ENCODE results near the gene ISL1.

The ISL1 gene

GRCh38 chr5:51386916-51387883 lies 4.0 kb downstream of the ISL1 start:
- no peak for DNase-seq (ENCODE audit: low spot score)

GRCh38 chr5:51387884-51388275 lies 4.6 kb downstream of the ISL1 start:
- no peak for DNase-seq (ENCODE audit: low spot score)

- DNase-seq (ENCODE audit: low spot score), result no peak
Measured at GRCh38 chr5:51388488-51389287, 5.4 kb downstream of the ISL1 start.

- no peak for DNase-seq (ENCODE audit: low spot score)
Measured at GRCh38 chr5:51389288-51389576, 6.0 kb downstream of the ISL1 start.

GRCh38 chr5:51389577-51390463 lies 6.6 kb downstream of the ISL1 start:
- DNase-seq (ENCODE audit: low spot score), result no peak

GRCh38 chr5:51391175-51391574 lies 7.9 kb downstream of the ISL1 start:
- no peak for DNase-seq (ENCODE audit: low spot score)

- DNase-seq (ENCODE audit: low spot score), result no peak
Measured at GRCh38 chr5:51392689-51393199, 9.5 kb downstream of the ISL1 start.

GRCh38 chr5:51394609-51395008 lies 11.4 kb downstream of the ISL1 start:
- no peak for DNase-seq (ENCODE audit: low spot score)

GRCh38 chr5:51395245-51395644 lies 12.0 kb downstream of the ISL1 start:
- no peak for DNase-seq (ENCODE audit: low spot score)

GRCh38 chr5:51395666-51396356 lies 12.6 kb downstream of the ISL1 start:
- no peak for DNase-seq (ENCODE audit: low spot score)

GRCh38 chr5:51396797-51397196 lies 13.5 kb downstream of the ISL1 start:
- DNase-seq (ENCODE audit: low spot score), result no peak

GRCh38 chr5:51397996-51398395 lies 14.7 kb downstream of the ISL1 start:
- no peak for DNase-seq (ENCODE audit: low spot score)

GRCh38 chr5:51398875-51399642 lies 15.8 kb downstream of the ISL1 start:
- DNase-seq (ENCODE audit: low spot score), result peak; percentile 10

GRCh38 chr5:51399643-51400006 lies 16.4 kb downstream of the ISL1 start:
- DNase-seq (ENCODE audit: low spot score), result no peak

- no peak for DNase-seq (ENCODE audit: low spot score)
Measured at GRCh38 chr5:51404255-51404654, 21.0 kb downstream of the ISL1 start.

- DNase-seq (ENCODE audit: low spot score), result no peak
Measured at GRCh38 chr5:51411921-51412325, 28.7 kb downstream of the ISL1 start.

- no peak for DNase-seq (ENCODE audit: low spot score)
Measured at GRCh38 chr5:51414516-51414915, 31.3 kb downstream of the ISL1 start.

- DNase-seq (ENCODE audit: low spot score), result no peak
Measured at GRCh38 chr5:51416149-51416548, 32.9 kb downstream of the ISL1 start.

- no peak for DNase-seq (ENCODE audit: low spot score)
Measured at GRCh38 chr5:51433052-51433710, 49.9 kb downstream of the ISL1 start.

GRCh38 chr5:51439232-51439631 lies 56.0 kb downstream of the ISL1 start:
- no peak for DNase-seq (ENCODE audit: low spot score)

Measured in iPS-NIHi11 (cell line).